ENCODE data around the gene TMED1.
A peak's percentile ranks its signal among the peaks of the same experiment; 100 is the strongest.
"Not testable (repeated sequence)": the region's sequence is repeated elsewhere in the genome, so short reads cannot be mapped to it uniquely, and the experiment has no call there.

TMED1 gene

DNA sequence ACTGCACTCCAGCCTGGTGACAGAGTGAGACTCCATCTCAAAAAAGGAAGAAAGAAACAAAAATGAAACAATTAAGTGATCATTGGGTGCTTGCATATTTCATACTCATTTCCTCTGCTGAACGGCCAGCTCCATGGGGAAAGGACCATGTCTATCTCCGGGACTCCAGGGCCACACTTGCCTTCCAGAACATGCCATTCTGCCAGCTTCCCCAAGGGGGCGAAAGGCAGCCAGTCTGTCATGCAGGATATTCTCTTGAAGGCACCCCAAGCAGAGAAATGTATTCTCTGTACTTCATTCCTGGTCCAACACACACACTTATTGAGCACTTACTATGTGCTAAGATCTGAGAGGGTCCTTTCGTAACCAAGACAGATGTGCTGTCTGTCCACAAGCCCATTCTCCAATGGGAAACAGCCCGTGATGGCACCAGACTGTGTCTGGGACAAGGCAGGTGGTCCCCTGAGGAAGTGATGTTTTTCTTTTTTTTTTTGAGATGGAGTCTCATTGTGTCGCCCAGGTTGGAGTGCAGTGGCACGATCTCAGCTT, 25.2 kb upstream of the TMED1 start:
- DNase-seq, result no peak

GRCh38 chr19:10858204-10858828, 22.3 kb upstream of the TMED1 start:
- DNase-seq, result no peak

DNA sequence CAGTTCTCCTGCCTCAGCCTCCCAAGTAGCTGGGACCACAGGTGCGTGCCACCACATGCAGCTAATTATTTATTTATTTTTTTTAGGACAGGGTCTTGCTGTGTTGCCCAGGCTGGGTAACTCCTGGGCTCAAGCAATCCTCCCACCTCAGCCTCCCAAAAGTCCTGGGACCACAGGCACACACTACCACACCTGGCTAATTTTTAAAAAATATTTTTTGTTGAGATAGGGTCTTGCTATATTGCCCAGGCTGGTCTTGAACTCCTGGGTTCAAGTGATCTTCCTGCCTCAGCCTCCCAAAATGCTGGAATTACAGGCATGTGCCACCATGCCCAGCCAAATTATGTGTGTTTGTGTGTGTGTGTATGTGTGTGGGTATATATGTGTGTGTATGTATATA, 20.9 kb upstream of the TMED1 start:
- not testable (repeated sequence) for DNase-seq

GRCh38 chr19:10855879-10856522, 20.0 kb upstream of the TMED1 start:
- DNase-seq, result no peak

GRCh38 chr19:10854350-10855089, 18.5 kb upstream of the TMED1 start:
- DNase-seq, result no peak

- no peak for DNase-seq
Measured at GRCh38 chr19:10852941-10853340, 16.9 kb upstream of the TMED1 start.

DNA sequence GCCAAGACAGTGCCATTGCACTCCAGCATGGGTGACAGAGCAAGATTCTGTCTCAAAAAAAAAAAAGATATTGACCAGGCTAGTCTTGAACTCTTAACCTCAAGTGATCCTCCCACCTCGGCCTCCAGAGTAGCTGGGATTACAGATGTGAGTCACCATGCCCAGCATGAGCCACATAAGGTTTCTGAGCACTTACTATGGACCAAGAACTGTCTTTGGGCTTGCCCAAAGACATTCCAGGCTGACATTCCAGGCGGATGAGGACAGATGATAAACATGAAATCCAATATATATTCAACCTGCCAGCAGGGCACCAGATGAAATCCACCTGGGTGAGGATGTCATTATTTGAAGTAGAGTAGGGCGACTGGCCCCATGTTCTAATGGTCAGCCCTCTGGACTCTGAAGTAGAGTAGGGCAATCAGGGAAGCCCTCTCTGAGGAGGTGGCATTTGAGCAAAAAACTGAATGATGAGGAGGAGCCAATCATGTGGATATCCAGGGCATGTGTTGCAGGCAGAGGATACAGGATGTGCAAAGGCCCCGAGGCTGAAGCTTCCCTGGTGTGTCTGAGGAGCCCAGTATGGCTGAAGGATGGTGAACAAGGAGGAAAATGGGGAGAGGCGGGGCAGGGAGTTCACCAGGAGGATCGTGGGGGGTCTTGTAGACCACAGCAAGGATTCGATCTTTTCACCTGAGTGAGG, 16.2 kb upstream of the TMED1 start:
- no peak for DNase-seq

DNA sequence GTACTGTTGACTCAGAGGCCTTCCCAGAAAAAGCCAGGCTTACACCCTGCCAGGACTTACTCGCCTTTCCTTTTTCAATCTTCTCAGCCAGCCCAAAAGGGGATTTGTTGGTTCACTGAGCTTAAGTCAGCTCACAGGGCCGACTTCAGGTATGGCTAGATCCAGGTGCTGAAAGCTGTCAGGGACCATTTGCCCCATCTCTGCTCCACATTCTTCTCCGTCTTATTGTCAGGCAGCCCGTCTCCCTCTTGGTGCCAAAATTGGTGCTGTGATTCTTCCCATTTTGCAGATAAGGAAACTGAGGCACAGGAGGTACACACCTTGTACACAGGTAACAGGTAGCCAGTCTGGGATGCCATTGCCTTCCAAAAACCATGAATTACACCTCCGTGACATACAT, 14.6 kb upstream of the TMED1 start:
- no peak for DNase-seq

DNA sequence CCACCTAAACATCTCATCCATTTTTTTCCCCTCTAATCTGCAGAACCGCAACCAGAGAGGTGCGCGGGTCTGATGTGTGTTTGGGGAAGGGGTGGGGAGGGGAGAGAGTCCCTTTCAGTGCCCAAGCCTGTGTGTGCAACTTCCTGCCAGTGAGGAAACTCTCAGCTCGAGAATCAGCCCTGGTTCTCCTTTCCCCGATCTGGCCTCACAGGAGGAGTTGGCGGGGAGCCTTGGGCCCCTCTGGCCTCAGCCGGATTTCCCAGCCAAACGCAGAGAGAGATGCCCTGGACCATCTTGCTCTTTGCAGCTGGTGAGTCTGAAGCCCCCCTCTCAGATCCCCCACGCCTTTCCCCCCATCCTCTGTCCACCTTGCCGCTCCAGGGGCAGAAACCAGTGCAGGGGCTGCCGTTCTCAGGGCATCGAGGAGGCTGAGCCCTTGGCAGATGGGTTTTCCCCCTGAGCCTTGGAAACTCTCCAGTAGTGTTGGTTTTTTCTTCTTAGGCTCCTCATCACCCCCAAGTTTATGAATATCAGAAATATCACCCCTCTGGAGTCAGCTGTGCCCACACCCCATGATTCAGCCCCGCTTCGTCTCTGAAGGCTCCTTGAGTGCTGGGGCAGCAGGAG, 12.3 kb upstream of the TMED1 start, which contains the start of gene C19orf38:
Gene C19orf38 (plus strand): TSS at position 186 of the 627 bp plus-strand sequence. CDS start 94 bp downstream, at position 280.
- peak; percentile 79 for DNase-seq

GRCh38 chr19:10846500-10847202, 10.6 kb upstream of the TMED1 start:
- DNase-seq, result no peak

DNA sequence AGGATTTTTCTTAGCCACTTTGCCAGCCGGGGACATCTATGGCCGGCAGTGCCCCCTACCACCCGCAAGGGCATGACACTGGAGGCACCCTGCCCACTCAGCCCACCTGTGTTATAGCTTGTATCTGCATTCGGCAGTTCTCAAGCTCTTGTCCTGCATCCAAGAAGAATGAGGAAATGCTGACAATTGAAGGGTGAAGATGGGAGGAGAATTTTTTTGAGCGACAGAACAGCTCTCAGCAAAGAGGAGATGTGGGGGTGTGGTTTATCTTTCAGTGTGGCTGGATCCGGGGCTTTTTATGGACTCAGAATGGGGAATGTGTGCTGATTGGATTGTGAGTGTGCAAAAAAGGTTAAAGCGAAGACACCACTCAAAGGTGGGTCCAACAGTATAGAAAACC, 6.8 kb upstream of the TMED1 start:
- DNase-seq, result no peak

GRCh38 chr19:10839114-10840050, 3.4 kb upstream of the TMED1 start:
- no peak for DNase-seq

- no peak for DNase-seq
Measured at GRCh38 chr19:10838377-10838776, 2.4 kb upstream of the TMED1 start.

DNA sequence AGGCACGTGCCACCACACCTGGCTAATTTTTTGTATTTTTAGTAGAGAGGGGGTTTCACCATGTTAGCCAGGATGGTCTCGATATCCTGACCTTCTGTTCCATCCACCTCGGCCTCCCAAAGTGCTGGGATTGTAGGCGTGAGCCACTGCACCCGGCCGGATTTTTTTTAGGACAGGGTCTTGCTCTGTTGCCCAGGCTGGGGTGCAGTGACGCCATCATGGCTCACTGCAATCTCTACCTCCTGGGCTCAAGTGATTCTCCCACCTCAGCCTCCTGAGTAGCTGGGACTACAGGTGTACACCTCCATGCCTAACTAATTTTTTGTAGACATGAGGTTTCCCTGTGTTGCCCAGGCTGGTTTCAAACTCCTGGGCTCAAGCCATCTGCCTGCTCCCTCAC, 1.6 kb upstream of the TMED1 start:
- not testable (repeated sequence) for DNase-seq

- DNase-seq, result no peak
Measured at GRCh38 chr19:10836479-10837330, 693 bp upstream of the TMED1 start.

GRCh38 chr19:10835089-10835753, 791 bp downstream of the TMED1 start:
- DNase-seq, result no peak

DNA sequence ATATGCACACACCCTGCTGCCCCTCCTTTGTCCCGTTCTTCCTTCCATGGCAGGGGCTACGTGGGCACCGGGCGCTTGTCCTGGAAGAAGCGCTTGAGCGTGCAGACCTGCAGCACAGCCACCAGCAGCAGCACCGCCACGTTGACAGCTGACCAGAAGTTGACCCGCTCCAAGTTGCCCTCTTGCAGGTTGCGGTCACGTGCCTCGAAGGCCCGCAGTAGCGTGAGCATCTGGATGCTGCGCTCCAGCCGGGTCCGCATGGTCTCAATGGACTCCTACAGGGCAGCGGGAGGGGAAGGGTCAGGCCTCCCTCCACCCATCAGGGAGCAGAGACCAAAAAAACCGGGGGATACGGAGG, 3.1 kb downstream of the TMED1 start:
- no peak for DNase-seq

DNA sequence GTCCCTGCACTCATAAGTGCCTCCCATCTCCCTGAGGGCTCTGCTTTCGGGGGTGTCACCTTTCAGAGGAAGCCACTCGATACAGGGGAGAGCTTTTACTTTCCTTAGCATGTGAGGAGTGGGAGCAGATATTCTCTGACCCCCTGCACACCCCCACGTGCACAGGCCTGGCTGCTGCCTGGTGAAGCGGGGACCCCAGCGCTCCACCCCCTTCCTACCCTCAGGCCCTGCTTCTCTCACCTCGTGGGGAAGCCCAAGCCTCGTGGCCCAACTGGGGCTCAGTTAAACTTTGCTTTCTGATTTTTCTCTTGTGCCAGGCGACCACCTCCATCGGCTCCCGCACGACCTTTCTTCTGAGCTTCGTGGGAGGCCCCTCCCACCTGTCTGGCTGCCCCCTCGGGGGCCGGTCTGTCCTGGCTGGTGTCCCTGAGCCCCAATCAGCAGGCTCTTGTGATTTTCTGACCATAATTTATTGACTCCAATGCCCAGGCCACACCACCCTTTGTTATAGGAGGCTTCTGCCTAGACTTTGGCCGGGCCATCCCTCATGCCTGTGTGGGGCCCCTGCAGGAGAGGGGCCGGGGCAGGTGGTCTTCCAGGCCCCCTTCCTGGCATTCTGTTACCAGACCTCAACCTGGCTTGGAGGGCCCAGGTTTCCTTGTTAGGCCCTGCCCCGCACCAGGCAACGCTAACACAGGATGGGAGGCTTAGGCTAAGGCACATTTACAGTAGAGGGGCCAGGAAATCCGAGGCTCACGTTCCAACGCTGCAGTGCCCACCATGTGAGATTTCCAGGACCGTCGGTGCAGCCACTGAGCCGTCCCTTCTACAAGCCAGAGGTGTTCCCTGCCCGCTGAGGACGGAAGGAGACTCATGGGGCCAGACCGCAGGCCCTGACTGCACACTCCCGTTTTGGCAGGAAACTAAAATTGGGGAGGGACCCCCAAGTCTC, 3.7 kb downstream of the TMED1 start:
- no peak for DNase-seq
